Bone marrow (tissue), 2 donors: ENCODE data around the gene CD109.
"Not testable (repeated sequence)": the region's sequence is repeated elsewhere in the genome, so short reads cannot be mapped to it uniquely, and the experiment has no call there.

Experiments used
- DNase-seq, 2 donors: peaks; one replicate each; lab custom pipeline; 2025; lab: John Stamatoyannopoulos, UW

The CD109 gene

DNA sequence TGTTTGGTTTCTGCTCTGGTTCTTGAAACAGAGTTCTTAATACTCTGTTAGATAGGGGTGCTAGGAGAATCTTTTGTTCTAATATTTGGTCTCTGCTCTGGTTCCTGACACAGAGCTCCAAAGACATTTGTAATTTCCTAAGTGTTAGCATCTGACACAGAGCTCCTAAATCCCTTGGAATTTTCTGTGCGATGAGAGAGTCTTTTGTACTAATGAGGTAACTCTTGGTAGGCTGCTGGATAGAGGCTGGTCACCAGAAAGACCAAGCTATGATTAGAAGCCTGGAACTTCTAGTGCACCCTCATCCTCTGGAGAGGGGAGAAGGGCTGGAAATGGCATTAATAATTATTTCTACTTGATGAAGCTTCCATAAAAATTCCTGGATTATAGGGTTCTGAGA, 7.7 kb upstream of the CD109 start:
- no peak for DNase-seq

DNA sequence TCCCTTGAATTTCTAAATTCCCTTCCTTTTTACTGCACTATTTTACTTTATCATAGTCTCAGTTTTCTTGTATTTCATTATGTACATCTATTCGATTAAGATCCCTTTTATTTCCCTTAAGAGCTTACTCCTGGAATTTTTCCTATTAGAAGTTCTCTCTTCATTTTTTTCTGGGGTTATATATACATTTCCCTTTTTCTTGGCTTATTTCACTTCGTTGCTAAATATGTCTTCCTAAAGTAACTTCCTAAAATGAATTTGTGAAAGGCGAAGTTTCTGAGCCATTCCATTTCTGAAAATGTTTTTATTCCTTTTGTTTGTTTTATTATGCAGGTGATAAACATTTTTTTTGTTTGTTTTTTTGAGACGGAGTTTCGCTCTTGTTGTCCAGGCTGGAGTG, 5.9 kb upstream of the CD109 start:
- no peak for DNase-seq

DNA sequence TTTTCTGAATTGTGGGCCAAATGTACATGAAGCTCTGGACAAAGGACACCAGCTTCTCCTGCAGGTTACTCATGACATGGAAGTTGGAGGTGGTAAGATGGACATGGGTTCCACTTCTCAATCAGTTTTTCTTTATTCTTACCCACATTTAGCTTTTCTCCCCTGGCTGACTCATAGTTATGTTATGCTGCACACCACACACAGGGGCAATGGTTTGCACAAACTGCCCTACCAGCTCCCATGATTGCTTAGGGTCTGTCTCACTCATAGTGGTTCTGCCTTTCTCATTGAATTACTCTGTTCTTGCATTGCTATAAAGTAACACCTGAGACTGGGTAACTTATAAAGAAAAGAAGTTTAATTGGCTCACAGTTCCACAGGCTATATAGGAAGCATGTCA, 4.5 kb upstream of the CD109 start:
- DNase-seq: no peak

DNA sequence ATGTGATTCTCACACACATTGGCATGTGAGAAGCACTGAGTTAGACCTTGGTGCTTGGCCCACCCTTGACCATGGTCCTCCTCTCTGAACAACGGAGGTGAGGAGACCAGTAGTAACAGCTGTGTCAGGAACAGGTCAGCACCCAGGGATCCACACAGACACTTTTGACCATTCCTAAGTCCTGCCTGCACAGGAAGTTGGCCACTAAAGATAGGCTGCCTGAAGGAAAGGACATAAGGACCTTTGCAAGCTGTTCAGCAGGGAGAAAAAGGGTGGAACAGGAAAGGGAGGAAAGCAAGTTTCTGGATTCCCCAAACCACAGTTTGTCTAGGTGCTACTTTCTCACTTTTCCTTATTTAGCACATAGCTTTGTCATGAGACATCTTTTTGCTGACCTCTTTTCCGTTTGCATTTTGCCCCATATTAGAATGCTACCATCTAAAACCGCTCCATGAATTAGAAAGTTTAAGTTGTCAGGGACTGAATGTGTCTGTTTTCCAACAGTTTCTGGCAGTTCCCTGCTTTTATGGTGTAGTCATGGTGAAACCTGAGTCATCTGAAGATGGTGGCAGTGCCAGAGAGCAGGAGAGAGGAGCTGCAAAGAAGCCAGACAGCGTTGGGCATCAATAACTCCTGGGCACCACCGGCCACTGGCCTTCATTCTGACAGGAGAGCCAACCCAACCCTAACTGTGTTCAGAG, 1.1 kb upstream of the CD109 start:
- peak in 1 of 2 donors; percentile 50 for DNase-seq

DNA sequence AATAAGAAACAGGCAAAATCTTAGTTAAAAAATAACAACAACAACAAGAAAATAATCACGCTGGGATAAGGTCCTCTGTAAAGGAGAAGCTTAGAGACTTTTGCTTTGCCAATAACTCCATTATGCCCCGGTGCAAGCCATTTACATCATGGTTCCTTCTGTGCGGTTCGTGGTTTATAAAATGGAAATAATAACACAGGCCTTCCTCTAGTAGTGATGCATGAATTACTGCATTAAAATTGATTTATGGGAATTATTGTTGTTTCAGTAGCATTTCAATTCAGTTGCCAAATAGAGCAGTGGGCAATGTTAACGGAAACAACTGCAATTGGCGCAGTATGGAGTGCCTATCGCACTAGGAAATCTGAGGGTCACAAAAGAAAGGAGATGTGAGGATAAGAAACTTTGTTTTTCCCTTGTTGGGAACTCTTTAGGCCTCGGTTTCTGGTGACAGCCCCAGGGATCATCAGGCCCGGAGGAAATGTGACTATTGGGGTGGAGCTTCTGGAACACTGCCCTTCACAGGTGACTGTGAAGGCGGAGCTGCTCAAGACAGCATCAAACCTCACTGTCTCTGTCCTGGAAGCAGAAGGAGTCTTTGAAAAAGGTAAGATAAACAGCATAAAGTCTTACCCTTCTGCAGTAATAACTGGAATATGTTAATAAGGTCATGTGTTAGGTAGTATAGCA, 1.1 kb downstream of the CD109 start:
- DNase-seq: no peak

DNA sequence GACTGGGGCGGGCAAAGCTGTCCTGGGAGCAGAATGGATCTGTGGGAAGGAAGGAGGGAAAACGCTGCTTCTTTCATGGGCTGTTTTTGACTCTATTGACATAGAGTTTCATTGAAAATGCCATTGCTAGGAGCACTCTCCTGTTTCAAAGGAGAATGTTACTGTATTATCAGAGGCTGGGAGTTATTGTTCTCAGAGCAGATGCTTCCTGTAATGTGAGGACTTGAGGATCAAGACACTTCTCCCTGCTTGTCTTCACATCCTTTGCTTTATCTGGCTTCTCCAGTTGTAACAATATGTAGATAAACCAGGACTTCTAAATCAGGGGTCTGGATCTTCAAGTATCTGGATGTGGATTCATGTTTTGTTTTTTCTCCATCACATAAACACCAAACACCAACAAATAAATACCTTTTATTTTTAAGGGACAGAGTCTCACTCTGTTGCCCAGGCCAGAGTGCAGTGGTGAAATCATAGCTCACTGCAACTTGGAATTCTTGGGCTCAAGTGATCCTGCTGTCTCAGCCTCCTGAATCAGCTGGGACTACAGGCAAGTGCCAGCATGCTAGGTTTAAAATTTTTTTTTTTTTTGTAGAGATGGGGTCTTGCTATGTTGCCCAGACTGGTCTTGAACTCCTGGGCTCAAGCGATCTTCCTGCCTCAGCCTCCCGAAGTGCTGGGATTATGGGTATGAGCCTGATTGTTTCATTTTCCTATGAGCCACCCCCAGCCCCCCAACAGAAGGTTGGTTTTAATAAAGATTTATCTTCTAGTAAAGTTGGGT, 3.9 kb downstream of the CD109 start:
- peak in 1 of 2 donors; percentile 61 for DNase-seq

DNA sequence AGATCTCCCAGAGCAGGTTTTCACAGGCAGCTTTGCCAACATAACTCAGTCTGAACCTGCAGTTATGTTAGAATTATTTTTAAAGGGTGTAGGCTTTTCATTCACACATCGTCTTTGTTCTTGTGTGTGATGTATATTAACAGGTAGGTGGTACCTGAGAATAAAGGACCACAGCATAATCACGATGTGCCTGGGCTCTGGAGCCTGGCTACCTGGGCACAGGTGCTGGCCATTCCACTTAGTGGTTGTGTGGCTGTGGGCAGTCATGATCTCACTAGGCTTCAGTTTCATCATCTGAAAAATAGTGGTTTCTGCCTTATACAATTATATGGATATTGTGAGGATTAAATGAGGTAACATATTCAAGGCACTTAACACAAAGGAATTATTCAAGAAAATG, 6.4 kb downstream of the CD109 start:
- DNase-seq: no peak

DNA sequence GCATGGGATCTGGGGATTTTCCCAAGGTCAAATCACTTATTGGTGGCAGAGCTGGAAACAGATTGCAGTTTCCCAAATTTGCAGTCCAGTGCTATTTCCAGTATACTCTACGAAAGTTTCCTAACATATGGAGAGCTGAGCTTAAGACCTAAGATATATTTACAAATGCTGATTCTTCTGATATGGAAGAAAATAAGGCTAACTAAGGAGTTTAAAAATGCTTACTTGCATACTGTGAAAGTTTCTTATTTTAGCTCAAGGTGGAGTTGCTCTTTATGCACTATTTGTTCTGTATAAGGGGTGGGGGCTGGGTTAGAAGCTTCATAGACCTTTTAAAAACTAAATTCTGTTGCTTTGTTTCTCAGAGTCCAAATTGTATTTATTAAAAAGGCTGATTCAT, 7.5 kb downstream of the CD109 start:
- no peak for DNase-seq

DNA sequence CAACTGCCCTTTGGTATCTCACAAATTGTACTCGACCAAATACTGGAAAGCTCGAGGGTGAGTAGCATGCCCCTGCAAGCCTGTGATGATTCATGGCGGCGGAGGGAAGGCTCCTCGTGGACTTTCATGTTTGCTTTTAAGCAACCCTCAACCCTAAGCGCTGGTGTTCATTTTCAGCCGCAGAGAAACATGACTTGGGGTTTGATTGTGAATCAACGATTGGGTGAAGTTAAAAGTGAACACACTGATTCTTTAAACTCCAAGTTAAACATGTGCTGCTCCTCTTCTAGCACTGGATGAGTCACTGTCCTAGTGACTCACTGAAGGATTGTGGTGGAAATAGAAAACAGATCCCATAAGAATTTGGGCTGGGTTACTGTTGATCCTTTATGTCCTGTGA, 8.3 kb downstream of the CD109 start:
- peak in 1 of 2 donors; percentile 60 for DNase-seq

DNA sequence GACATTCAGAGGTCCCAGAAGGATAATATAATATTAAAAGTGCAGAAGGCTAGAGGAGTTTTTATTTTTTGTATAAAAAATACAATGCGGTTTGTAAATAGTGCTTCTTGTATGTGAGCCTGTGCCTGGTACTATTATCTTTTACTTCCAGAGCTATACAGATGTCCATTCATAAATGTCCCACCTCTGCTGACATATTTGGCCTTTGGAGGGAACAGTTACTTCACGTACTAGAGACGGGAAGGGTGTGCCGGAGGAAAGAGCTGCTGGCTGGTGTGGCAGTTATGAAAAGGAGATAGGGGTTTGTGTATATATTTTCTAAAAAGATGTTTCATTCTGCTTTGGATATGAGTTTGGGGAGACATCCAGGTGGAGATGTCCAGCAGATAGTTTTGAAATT, 8.8 kb downstream of the CD109 start:
- no peak for DNase-seq

DNA sequence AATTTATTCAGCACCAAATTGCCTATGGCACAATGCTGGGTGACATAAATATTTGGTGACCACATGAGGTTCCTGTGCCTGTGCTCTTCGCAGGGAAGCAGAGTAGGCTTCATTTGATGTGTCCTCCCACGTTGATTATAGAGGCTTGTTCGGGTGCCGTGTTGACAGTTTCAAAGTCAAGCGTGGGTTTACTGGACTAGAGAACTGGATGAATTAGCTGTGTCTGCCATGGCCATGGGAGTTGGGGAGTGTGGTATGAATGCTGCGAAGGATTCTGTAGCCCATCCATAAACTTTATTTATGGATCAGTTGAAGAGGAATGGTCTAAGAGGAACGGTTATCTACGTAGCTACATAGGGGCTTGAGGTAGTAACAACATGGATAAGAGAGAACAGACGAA, 11.0 kb downstream of the CD109 start:
- no peak for DNase-seq

DNA sequence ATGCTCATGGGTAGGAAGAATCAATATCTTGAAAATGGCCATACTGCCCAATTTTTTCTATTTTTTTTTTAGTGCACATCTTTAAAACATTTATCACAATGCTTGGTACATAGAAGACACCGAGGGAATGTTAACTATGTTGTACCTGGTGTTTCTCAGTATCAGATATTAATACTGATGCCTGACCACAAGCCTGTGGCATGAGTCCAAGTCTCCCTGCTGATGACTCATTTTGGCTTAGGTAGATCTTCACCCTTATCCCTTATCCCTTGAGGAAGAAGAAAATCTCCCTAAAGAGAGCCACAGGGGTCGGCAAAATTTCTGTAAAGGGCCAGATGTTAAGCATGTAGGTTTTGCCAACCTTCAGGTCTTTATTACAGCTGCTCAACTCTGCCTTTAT, 14.5 kb downstream of the CD109 start:
- no peak for DNase-seq

DNA sequence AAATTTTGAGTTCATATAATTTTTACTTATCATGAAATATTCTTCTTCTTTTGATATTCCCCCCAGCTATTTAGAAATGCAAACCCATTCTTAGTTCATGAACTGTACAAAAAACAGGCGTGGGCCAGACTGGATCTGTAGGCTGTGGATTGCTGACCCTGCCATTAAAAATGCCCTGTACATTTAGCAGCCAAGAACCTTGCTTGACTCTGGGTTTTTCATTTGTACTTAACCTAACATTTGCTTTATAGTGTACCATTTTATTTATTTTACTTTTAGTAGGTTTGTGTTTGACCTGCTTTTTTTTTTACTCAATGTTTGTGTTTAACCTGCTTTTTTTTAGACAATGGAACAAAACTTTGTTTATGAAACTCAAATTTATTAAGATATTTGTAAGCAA, 14.9 kb downstream of the CD109 start:
- no peak for DNase-seq

DNA sequence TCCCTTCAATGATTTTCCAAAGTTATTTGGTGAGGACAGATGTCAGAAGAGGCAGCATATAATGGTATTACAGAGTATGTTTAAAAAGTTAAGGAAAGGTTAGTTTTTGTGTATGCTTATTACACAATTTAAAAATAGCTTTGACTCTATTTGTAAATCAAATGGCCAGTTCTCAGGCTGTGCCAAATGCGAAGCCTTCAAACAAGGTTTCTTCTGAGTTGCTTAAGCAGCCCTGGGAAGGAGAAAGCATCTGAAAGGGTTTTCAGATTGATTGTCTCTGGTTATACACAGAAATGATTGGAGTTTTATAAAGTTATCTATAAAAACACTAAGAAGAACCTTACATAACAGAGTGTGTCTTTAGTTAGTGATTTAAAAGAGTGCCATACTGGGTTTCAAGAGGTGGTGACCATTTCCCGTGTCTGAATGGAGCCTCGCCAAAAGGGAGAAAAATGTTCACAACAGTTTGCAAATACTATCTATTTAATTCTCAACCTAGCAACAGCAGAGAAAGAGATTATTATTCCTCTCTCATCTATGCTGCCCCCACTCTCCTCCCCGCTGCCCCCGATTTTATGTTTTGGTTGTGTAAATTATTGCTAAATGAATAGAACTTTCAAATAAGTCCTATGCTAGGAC, 16.7 kb downstream of the CD109 start:
- no peak for DNase-seq

DNA sequence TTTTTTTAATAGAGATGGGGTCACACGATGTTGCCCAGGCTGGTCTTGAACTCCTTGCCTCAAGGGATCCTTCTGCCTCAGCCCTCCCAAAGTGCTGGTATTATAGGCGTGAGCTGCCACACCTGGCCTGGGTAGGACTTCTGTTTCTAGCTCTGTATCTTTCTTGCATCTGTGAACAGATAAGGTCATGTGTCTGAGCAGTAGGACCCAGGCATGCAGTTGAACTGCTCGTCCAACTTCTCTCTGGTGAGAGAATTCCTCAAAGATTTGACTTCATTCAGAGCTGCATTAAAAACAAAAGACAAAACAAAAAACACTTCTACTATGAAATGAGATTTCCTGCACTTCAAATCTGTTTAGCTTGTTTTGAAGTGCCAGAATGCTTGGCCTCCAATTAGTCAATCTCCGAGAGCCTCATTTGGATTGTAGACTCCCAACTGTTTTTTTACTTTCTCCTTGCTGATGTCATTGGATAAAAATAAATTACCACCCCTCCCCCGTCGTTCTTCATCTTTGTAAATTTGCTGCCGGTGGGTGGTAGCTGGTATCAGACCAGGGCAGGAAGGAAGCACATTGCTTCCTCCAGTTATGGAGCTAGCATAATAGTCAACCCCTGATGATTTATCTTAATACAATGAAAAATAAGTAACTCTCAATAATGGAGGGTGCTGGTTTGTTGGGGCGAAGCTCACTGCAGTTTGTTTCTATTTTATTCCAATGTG, 17.6 kb downstream of the CD109 start:
- DNase-seq: peak in 1 of 2 donors; percentile 97

DNA sequence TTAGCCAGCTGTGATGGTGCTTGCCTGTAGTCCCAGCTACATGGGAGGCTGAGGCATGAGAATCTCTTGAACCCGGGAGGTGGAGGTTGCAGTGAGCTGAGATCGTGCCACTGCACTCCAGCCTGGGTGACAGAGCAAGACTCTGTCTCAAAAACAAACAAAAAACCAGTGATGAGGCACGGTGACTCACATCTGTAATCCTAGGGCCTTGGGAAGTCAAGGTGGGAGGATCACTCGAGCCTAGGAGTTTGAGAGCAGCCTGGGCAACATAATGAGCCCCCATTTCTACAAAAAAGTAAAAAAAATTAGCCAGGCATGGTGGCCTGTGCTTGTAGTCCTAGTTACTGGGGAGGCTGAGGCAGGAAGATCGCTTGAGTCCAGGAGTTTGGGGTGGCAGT, 19.1 kb downstream of the CD109 start:
- peak in 1 of 2 donors; percentile 46 for DNase-seq

DNA sequence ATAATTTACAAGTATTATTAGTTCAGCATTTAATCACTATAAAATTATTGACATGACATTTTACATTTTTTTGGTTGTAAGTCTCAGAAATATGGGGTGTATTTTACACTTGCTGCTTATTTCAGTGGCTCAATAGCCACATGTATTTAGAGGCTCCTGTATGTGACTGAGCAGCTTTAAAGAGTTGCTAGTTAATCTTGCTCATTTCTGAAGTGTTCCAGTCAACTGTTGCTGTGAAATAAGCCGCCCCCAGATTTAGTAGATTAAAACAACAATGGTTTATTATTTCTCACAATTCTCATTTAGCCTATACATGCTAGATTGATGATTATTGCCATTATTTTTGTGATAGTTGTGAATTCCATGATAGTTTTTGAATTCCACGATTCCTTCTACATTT, 23.0 kb downstream of the CD109 start:
- DNase-seq: no peak

DNA sequence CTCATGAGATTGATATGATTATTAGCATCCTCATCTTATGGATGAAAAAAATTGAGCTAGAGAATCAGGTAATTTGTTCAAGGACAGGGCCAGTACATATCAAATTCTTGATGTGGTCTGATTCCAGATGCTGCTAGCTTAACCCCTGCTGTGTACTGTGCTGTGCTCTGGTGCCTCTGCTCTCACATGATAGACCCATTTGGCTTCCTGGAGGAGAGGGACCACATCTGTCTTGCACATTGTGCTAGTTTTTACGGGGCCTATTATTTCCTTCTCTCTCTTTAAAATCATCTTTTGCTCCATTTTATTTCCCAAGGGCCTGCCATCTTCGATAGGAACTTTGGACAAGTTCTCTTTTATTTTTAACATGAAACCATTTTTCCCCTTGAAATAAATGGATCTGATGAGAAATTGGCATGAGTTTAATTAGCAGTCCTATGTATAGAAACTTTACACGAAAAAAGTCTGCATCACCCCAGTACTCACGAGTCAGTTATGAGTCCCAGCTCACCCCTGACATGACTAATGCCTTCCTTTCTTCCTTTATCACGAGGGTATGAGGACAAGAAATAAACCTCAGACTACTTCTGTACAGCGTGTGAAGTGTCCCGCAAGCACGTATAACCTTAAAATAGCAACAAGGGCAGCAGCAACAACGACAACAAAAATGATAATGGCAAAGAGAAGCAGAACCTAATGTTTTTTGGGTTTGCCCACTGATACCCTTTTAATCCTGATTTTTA, 26.5 kb downstream of the CD109 start:
- DNase-seq: peak in 1 of 2 donors; percentile 98

DNA sequence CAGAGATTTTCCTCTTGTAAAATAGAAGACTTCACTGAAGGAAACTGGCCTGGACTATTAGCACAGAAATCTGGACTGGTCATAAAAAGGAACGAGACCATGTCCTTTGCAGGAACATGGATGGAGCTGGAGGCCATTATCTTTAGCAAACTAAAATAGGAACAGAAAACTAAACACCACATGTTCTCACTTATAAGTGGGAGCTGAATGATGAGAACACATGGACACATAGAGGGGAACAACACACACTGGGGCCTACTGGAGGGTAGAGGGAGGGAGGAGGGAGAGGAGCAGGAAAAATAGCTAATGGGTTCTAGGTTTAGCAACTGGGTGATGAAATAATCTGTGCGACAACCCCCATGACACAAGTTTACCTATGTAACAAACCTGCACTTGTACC, 27.5 kb downstream of the CD109 start:
- DNase-seq: not testable (repeated sequence)

DNA sequence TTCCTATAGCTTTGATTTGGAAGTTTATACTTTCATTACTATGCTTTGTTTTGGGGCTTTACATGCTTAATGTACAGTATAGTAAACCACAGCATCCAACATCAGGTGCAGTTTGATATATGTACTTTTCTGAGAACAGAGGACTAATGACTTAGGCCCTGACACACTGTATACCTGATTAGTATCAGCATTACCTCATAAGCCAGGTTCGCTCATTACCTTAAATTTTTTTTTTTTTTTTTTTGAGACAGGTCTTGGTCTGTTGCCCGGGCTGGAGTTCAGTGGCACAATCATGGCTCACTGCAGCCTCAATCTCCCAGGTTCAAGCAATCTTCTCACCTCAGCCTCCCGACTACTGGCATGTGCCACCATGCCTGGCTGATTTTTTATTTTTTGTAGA, 28.4 kb downstream of the CD109 start:
- DNase-seq: no peak

DNA sequence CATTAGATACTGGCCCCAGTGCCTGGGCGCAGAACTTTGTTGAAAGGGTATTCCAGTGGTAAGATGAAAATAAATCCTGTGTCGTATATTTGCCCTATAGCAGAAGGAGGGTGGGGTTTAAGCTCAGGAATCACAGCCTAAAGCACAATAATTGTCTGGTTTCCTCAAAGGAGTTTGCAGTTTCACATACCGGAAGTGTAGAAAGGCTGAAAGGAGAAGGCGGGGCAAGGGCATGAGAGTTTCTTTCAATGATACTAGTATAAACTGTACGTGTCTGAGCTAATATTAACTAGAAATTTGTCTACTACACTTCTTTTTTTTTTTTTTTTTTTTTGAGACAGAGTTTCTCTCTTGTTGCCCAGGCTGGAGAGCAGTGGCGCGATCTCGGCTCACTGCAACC, 29.2 kb downstream of the CD109 start:
- peak in 1 of 2 donors; percentile 82 for DNase-seq
